HEK293T (cell line): ENCODE data around the gene ARIH2.

ENCODE experiments used
- CTCF ChIA-PET: fragments of 350-600 bp; formaldehyde crosslinking; extraction: SDS; loops from one replicate; lab custom pipeline; 2021; ENCODE audit warnings: antibody characterized with exemption, inconsistent platforms; lab: Yijun Ruan, JAX
- POLR2A ChIA-PET: fragments of 350-600 bp; formaldehyde crosslinking; extraction: SDS; loops from one replicate; lab custom pipeline; 2020; ENCODE audit warnings: antibody characterized with exemption, inconsistent platforms; lab: Yijun Ruan, JAX
- DNase-seq: peaks from one replicate; pipeline ENCODE4 v3.0.0; 2012; ENCODE audit warnings: mixed read lengths; ENCODE audit errors: extremely low spot score
- ARNT ChIP-seq: fragments of 450-650 bp; IDR thresholded peaks from 2 replicates; pipeline ENCODE4 v1.6.1; 2017; ENCODE audit warnings: mild to moderate bottlenecking
- BHLHE40 ChIP-seq: fragments of 450-650 bp; IDR thresholded peaks from 2 replicates; pipeline ENCODE4 v1.6.1; 2016; ENCODE audit warnings: mild to moderate bottlenecking, moderate library complexity, borderline replicate concordance
- CTBP1 ChIP-seq: fragments of 450-650 bp; IDR thresholded peaks from 2 replicates; pipeline ENCODE4 v1.6.1; 2016; ENCODE audit warnings: borderline replicate concordance
- ELF4 ChIP-seq: fragments of 450-650 bp; IDR thresholded peaks from 2 replicates; pipeline ENCODE4 v1.6.1; 2017; ENCODE audit warnings: antibody characterized with exemption
- FOXA1 ChIP-seq: fragments of 450-650 bp; IDR thresholded peaks from 2 replicates; pipeline ENCODE4 v1.6.1; 2016; ENCODE audit warnings: mild to moderate bottlenecking
- FOXK2 ChIP-seq: fragments of 450-650 bp; IDR thresholded peaks from 2 replicates; pipeline ENCODE4 v1.6.1; 2016; ENCODE audit warnings: mild to moderate bottlenecking
- FOXM1 ChIP-seq: fragments of 450-650 bp; IDR thresholded peaks from 2 replicates; pipeline ENCODE4 v1.6.1; 2017; ENCODE audit warnings: mild to moderate bottlenecking, borderline replicate concordance
- HDGF ChIP-seq: fragments of 450-650 bp; IDR thresholded peaks from 2 replicates; pipeline ENCODE4 v1.6.1; 2017; ENCODE audit warnings: antibody characterized with exemption, borderline replicate concordance
- L3MBTL2 ChIP-seq: fragments of 450-650 bp; conservative IDR thresholded peaks from 2 replicates; pipeline ENCODE4 v1.6.1; 2016; ENCODE audit warnings: mild to moderate bottlenecking
- LEF1 ChIP-seq: fragments of 450-650 bp; IDR thresholded peaks from 2 replicates; pipeline ENCODE4 v1.6.1; 2017; ENCODE audit warnings: mild to moderate bottlenecking, borderline replicate concordance
- NFRKB ChIP-seq: fragments of 450-650 bp; IDR thresholded peaks from 2 replicates; pipeline ENCODE4 v1.6.1; 2016; ENCODE audit warnings: mild to moderate bottlenecking, moderate library complexity
- SP1 ChIP-seq: fragments of 450-650 bp; IDR thresholded peaks from 2 replicates; pipeline ENCODE4 v1.6.1; 2017
- SUZ12 ChIP-seq: fragments of 450-650 bp; IDR thresholded peaks from 2 replicates; pipeline ENCODE4 v1.6.1; 2016; ENCODE audit warnings: mild to moderate bottlenecking
- TARDBP ChIP-seq: fragments of 450-650 bp; IDR thresholded peaks from 2 replicates; pipeline ENCODE4 v1.6.1; 2016
- ZNF384 ChIP-seq: fragments of 450-650 bp; IDR thresholded peaks from 2 replicates; pipeline ENCODE4 v1.6.1; 2016
- TF ChIP-seq, protein P1 (sequence below): fragments of 450-650 bp; IDR thresholded peaks from 2 replicates; pipeline ENCODE4 v1.6.1; 2016

ARIH2 gene

GRCh38 chr3:48996640-48997039, 78.0 kb downstream of the ARIH2 start:
- CTCF ChIA-PET: interaction anchor here (0.5 to 2.3 kb wide), 2 partner anchors 10 to 178 kb away, joined by 3 to 7 read pairs; partner anchors contain the start of gene WDR6
- DNase-seq: no peak
- TF ChIP-seq BHLHE40 (no peak), FOXA1 (no peak), FOXK2 (no peak), HDGF (no peak), LEF1 (no peak), FOXM1 (no peak), TARDBP (no peak), ARNT (no peak), SUZ12 (no peak), CTBP1 (no peak), ZNF384 (no peak), NFRKB (no peak), L3MBTL2 (no peak), SP1 (no peak), ELF4 (no peak)
- TF ChIP-seq, protein P1, sequence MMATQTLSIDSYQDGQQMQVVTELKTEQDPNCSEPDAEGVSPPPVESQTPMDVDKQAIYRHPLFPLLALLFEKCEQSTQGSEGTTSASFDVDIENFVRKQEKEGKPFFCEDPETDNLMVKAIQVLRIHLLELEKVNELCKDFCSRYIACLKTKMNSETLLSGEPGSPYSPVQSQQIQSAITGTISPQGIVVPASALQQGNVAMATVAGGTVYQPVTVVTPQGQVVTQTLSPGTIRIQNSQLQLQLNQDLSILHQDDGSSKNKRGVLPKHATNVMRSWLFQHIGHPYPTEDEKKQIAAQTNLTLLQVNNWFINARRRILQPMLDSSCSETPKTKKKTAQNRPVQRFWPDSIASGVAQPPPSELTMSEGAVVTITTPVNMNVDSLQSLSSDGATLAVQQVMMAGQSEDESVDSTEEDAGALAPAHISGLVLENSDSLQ: no peak
- POLR2A ChIA-PET: interaction anchor here (1.1 to 4.8 kb wide), 2 partner anchors 10 to 12 kb away, joined by 3 to 53 read pairs; partner anchors contain the start of gene WDR6

DNA sequence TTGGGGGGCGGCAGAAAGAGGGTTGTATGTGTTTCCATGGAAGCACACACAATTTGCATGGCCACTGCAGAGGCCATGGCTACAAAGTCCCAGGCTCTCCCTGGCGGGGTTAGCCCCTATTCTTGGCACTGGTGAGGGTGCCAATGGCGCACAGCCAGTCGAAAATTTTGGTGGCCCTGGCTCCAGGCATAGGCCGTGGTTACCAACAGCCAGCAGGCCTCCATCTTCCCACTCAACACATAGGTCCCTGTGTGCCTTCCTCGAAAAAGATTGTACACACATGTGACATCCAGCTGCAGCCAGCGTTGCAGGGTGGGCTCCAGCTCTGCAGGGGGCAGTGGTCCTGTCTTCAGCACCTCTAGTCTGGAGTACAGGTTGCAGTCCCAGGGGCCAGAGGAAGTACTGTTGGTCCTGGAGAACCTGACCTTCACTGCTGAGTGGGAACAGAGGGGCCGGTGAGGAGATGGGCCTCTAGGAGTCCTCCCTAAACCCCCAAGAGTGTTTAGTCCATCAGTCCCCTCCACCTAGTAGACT, 78.5 kb downstream of the ARIH2 start:
- TF ChIP-seq ARNT (no peak), CTBP1 (no peak), NFRKB (no peak), FOXA1 (no peak), ZNF384 (no peak), FOXM1 (no peak), LEF1 (no peak), SUZ12 (no peak), SP1 (no peak), TARDBP (no peak)
- TF ChIP-seq, protein P1: no peak
- ChIA-PET CTCF (interaction anchor here (0.5 to 2.3 kb wide), 2 partner anchors 10 to 179 kb away, joined by 3 to 7 read pairs; partner anchors contain the start of gene WDR6), POLR2A (interaction anchor here (1.1 to 4.8 kb wide), 3 partner anchors 10 to 25 kb away, joined by 3 to 53 read pairs (median 6); partner anchors contain the start of genes NDUFAF3 and WDR6)
- no peak for DNase-seq

DNA sequence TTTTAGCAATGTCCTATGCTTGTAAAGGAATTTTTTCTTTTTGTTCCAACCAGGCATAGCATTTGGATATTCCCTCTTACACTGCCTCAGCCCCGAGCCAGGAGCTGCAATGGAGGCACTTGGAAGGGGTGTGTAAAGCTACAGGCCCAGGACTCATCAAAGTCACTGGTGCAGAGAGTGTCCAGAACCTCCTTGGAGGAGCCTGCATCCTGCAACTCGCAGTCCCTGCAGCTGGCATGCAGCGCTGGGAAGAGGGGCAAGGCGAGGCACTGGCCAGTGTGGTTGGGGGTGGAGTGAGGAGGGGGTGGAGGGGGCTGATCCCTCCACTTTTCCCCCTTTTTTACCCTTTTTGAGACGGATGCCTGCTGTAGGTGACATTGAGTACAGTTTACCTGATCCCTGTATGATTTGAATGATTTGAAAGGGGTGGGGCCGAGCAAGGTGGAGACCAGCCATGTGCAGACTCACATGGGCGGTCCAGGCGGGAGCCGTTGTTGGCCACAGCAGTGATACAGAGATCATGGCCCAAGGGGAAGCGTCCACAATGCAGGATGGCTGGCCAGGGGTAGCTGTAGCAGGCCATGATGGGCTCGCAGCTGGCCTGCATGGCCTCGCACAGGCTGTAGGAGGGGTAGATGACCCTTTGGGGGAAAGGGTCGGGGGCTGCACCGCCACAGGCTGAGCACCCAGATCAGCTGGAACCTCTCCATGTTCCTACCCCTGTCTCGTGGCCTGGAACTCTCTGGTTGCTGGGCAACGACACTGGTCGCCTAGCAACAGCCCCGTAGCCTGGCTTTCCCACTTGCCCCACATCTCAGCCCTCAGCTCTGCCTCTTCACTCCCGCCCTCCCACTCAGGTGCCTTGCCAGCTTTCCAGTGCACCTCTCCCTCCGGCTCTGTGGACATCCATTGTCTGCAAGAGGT, 79.3 kb downstream of the ARIH2 start:
- TF ChIP-seq CTBP1 (no peak), ELF4 (no peak), ARNT (no peak), SUZ12 (no peak), L3MBTL2 (no peak), NFRKB (no peak)
- TF ChIP-seq, protein P1: no peak
- CTCF ChIA-PET: interaction anchor here (0.9 to 2.3 kb wide), 2 partner anchors 9 to 10 kb away, joined by 3 to 7 read pairs; partner anchors contain the start of gene WDR6
- DNase-seq: no peak
- POLR2A ChIA-PET: interaction anchor here (1.0 to 4.8 kb wide), 3 partner anchors 9 to 24 kb away, joined by 3 to 53 read pairs (median 6); partner anchors contain the start of genes DALRD3, NDUFAF3 and WDR6

GRCh38 chr3:48999085-48999858, 80.6 kb downstream of the ARIH2 start:
- TF ChIP-seq NFRKB (no peak), BHLHE40 (no peak), CTBP1 (no peak)
- TF ChIP-seq, protein P1: no peak
- DNase-seq: no peak
- CTCF ChIA-PET: no interaction called here
- POLR2A ChIA-PET: interaction anchor here (4.8 kb wide), 1 partner anchor 8 kb away, joined by 53 read pairs; the partner anchor contains the start of gene WDR6

- POLR2A ChIA-PET: no interaction called here
- CTCF ChIA-PET: no interaction called here
- DNase-seq: no peak
- TF ChIP-seq, protein P1: no peak
- TF ChIP-seq FOXA1: no peak
- no peak for TF ChIP-seq TARDBP
- no peak for TF ChIP-seq L3MBTL2
- no peak for TF ChIP-seq LEF1
Observed at GRCh38 chr3:49001155-49001554, 82.5 kb downstream of the ARIH2 start.
